ENCODE data around the gene DYNLT3. TPM values are rescaled to one million over a fixed set of nuclear protein-coding genes. Genes with fewer than 3 reads are reported as not detected.

Gene DYNLT3
- total and polyA plus RNA-seq, 8 donors, result 8.2 to 47.0 (median 19.4) TPM

- no peak for TF ChIP-seq EP300 (IDR thresholded peaks at IDR 0.05)
- no peak for TF ChIP-seq POLR2AphosphoS5 (IDR thresholded peaks at IDR 0.05)
- TF ChIP-seq CTCF (IDR thresholded peaks at IDR 0.05), result no peak
- Histone ChIP-seq H3K4me1 (no peaks in the 10 kb centered on the region), H3K4me3 (no peak overlapping the region), H3K9me3 (no peaks in the 10 kb centered on the region), H3K27me3 (no peaks in the 10 kb centered on the region), H3K36me3 (no peaks in the 10 kb centered on the region), H3K27ac (no peak overlapping the region)
- DNase-seq, result no peak
- intact Hi-C loops (cut with DNase I; ENCODE audit: low total_unique reads), result no loop called here
Measured at GRCh38 chrX:37802028-37802427, 45.3 kb downstream of the DYNLT3 start.

- intact Hi-C loops (cut with DNase I; ENCODE audit: low total_unique reads), result no loop called here
- H3K36me3 ChIP-seq, result no peaks in the 10 kb centered on the region
- H3K9me3 ChIP-seq, result no peaks in the 10 kb centered on the region
- no peak overlapping the region for H3K4me3 ChIP-seq
- no peak for TF ChIP-seq POLR2A (IDR thresholded peaks at IDR 0.05)
- TF ChIP-seq POLR2AphosphoS5 (IDR thresholded peaks at IDR 0.05), result no peak
- TF ChIP-seq CTCF (IDR thresholded peaks at IDR 0.05), result no peak
- TF ChIP-seq EP300 (IDR thresholded peaks at IDR 0.05), result no peak
- H3K27ac ChIP-seq, result no peak overlapping the region
- H3K27me3 ChIP-seq, result no peaks in the 10 kb centered on the region
- no peak for DNase-seq
- peaks cover 0 to 4% (median 0%) of the 10 kb centered on the region in 4 donors for H3K4me1 ChIP-seq
Measured at GRCh38 chrX:37800717-37801116, 46.7 kb downstream of the DYNLT3 start.

GRCh38 chrX:37799936-37800335, 47.4 kb downstream of the DYNLT3 start:
- Histone ChIP-seq H3K36me3 (no peaks in the 10 kb centered on the region), H3K27me3 (no peaks in the 10 kb centered on the region), H3K27ac (no peak overlapping the region), H3K4me1 (peaks cover 0 to 4% (median 0%) of the 10 kb centered on the region in 4 donors), H3K4me3 (no peak overlapping the region), H3K9me3 (no peaks in the 10 kb centered on the region)
- DNase-seq, result no peak
- intact Hi-C loops (cut with DNase I; ENCODE audit: low total_unique reads), result no loop called here
- WGBS, 5 donors, result 74 to 96% (median 80%) methylated on average over 2 of the region's 2 CpGs
- TF ChIP-seq EP300 (IDR thresholded peaks at IDR 0.05) (no peak), CTCF (IDR thresholded peaks at IDR 0.05) (no peak), POLR2AphosphoS5 (IDR thresholded peaks at IDR 0.05) (no peak)

GRCh38 chrX:37796805-37797204, 50.6 kb downstream of the DYNLT3 start:
- TF ChIP-seq EP300 (IDR thresholded peaks at IDR 0.05) (no peak), POLR2A (IDR thresholded peaks at IDR 0.05) (no peak), CTCF (IDR thresholded peaks at IDR 0.05) (no peak), POLR2AphosphoS5 (IDR thresholded peaks at IDR 0.05) (no peak)
- Histone ChIP-seq H3K4me3 (no peak overlapping the region), H3K27me3 (no peaks in the 10 kb centered on the region), H3K36me3 (no peaks in the 10 kb centered on the region), H3K4me1 (peaks cover 0 to 4% (median 0%) of the 10 kb centered on the region in 4 donors), H3K27ac (no peak overlapping the region), H3K9me3 (no peaks in the 10 kb centered on the region)
- DNase-seq, result peak in 1 of 2 donors; percentile 30
- intact Hi-C loops (cut with DNase I; ENCODE audit: low total_unique reads), result no loop called here

- Histone ChIP-seq H3K4me1 (peaks cover 0 to 4% (median 0%) of the 10 kb centered on the region in 4 donors), H3K4me3 (no peak overlapping the region), H3K9me3 (no peaks in the 10 kb centered on the region), H3K27me3 (no peaks in the 10 kb centered on the region), H3K27ac (no peak overlapping the region), H3K36me3 (no peaks in the 10 kb centered on the region)
- no peak for DNase-seq
- no peak for TF ChIP-seq POLR2AphosphoS5 (IDR thresholded peaks at IDR 0.05)
- TF ChIP-seq CTCF (IDR thresholded peaks at IDR 0.05), result no peak
- no peak for TF ChIP-seq EP300 (IDR thresholded peaks at IDR 0.05)
- TF ChIP-seq POLR2A (IDR thresholded peaks at IDR 0.05), result no peak
- intact Hi-C loops (cut with DNase I; ENCODE audit: low total_unique reads), result no loop called here
Measured at GRCh38 chrX:37796310-37796709, 51.1 kb downstream of the DYNLT3 start.
